ENCODE measurements around the gene UBE3D.

- no peak for TF ChIP-seq CTCF (IDR thresholded peaks at IDR 0.05)
- TF ChIP-seq POLR2A (IDR thresholded peaks at IDR 0.05): no peak
Measured at GRCh38 chr6:82955841-82956240, 109.8 kb downstream of the UBE3D start.

All from heart left ventricle (tissue), 13 donors.